Testis (tissue), 3 donors: Measurements from ENCODE around the gene TPCN2. TPM values are rescaled to one million over a fixed set of nuclear protein-coding genes. Genes with fewer than 3 reads are reported as not detected.

Source experiments
- DNase-seq: peaks from one replicate; pipeline ENCODE4 v3.0.0-alpha.2; 2019
- H3K27ac ChIP-seq, 2 donors: fragments of 200-600 bp; sonication (generic); one replicate each; pipeline ENCODE4 v1.5.1; 2019
- H3K27me3 ChIP-seq: fragments of 200-600 bp; sonication (generic); one replicate; pipeline ENCODE4 v1.5.1; 2019
- H3K36me3 ChIP-seq: fragments of 200-600 bp; sonication (generic); one replicate; pipeline ENCODE4 v1.5.1; 2017; ENCODE audit warnings: low read depth; ENCODE audit errors: missing control alignments
- H3K4me1 ChIP-seq: fragments of 200-600 bp; sonication (generic); one replicate; pipeline ENCODE4 v1.5.1; 2019
- H3K4me3 ChIP-seq, 2 donors: fragments of 200-600 bp; sonication (generic); one replicate each; pipeline ENCODE4 v1.5.1; 2017 to 2019
- H3K9me3 ChIP-seq: fragments of 200-600 bp; sonication (generic); one replicate; pipeline ENCODE4 v1.5.1; 2017
- POLR2A ChIP-seq: fragments of 450-650 bp; IDR thresholded peaks from one replicate; pipeline ENCODE4 v1.6.1; 2017; ENCODE audit warnings: antibody characterized with exemption, mild to moderate bottlenecking, moderate library complexity
- WGBS, 2 donors: methylation state at CpG; one replicate each; pipeline ENCODE4 v1.1.5; 2018; 5-methylcytosine and 5-hydroxymethylcytosine counted together
- intact Hi-C: fragments of 100-400 bp; cut with DNase I; formaldehyde crosslinking; loops from one replicate; pipeline ENCODE4 v1.15.1; 2023; ENCODE audit warnings: low total_unique reads
- polyA plus RNA-seq: library from polyadenylated mRNA; stranded (reverse); fragments of 350-450 nt; fragmentation: Illumina TruSeq; extraction: RNeasy Lipid Tissue Mini Kit (QIAGEN cat#74804); gene quantifications from one replicate; pipeline ENCODE4 v1.2.3, GENCODE V29; 2014; ENCODE audit warnings: low read depth, low replicate concordance; ENCODE audit not compliant: insufficient read depth
- total RNA-seq, 2 donors: library from RNA; depleted of rRNA; stranded (reverse); fragments of >200 nt; gene quantifications; one replicate each; pipeline ENCODE4 v1.2.3, GENCODE V29; 2016
- TF ChIP-seq, protein P1 (sequence below), 3 experiments: fragments of 450-650 bp in 2 of 3; fragments of 200-600 bp in 1 of 3; sonication (generic) in 1 of 3; IDR thresholded peaks; one replicate each; pipeline ENCODE4 v1.5.1; 2016 to 2019; ENCODE audit warnings: antibody characterized with exemption in 3 of 3, mild to moderate bottlenecking in 2 of 3, moderate library complexity in 1 of 3

Gene TPCN2
- total and polyA plus RNA-seq, 3 donors from 2014 or later = 12.9 to 32.5 (median 28.4) TPM

DNA sequence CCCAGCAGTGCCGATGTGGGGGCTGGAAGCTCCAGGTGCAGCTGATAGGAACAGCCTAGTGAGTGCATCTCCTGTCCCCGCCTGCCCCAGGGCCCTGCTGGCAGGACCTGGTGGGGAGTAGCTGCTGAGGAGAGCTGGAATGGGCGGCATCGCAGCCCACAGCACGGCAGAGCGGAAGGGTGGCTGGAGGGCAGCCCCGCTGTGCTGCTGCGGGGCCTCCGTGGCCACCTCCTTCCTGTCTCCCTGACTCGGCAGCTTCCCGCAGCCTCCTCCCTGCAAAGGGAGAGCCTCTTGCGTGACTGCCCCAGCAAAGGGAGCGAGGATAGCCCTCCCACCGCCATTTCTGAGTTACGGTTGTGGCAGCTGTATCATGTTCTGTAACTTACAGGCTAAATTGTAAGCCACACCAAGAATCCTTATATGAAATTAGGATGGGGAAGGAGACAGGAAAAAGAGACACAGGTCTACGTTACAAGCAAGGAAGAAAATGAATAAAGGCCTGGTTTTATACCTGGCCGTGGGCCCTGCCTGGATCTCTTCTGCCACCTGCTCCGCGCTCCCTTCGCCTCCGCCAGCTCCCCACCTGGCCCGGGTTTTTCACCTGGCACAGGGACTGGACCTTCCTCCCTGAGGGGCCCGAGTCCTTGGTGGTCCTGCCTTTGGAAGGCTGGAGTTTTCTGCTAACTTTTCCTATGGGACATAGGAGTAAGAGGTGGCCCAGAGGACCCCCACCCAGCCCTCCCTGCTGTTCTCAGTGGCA is 10.0 kb downstream of the TPCN2 start:
- Histone ChIP-seq H3K4me3 (no peak overlapping the region), H3K27me3 (no peaks in the 10 kb centered on the region), H3K36me3 (no peaks in the 10 kb centered on the region), H3K27ac (no peak overlapping the region), H3K9me3 (no peaks in the 10 kb centered on the region), H3K4me1 (no peaks in the 10 kb centered on the region)
- no peak for TF ChIP-seq POLR2A
- TF ChIP-seq, protein P1, sequence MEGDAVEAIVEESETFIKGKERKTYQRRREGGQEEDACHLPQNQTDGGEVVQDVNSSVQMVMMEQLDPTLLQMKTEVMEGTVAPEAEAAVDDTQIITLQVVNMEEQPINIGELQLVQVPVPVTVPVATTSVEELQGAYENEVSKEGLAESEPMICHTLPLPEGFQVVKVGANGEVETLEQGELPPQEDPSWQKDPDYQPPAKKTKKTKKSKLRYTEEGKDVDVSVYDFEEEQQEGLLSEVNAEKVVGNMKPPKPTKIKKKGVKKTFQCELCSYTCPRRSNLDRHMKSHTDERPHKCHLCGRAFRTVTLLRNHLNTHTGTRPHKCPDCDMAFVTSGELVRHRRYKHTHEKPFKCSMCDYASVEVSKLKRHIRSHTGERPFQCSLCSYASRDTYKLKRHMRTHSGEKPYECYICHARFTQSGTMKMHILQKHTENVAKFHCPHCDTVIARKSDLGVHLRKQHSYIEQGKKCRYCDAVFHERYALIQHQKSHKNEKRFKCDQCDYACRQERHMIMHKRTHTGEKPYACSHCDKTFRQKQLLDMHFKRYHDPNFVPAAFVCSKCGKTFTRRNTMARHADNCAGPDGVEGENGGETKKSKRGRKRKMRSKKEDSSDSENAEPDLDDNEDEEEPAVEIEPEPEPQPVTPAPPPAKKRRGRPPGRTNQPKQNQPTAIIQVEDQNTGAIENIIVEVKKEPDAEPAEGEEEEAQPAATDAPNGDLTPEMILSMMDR (IDR thresholded peaks at IDR 0.05) = no peak
- intact Hi-C loops = no loop called here
- no peak for DNase-seq
- WGBS, 2 donors = 88 to 90% methylated on average over 16 to 23 of the region's 23 CpGs

DNA sequence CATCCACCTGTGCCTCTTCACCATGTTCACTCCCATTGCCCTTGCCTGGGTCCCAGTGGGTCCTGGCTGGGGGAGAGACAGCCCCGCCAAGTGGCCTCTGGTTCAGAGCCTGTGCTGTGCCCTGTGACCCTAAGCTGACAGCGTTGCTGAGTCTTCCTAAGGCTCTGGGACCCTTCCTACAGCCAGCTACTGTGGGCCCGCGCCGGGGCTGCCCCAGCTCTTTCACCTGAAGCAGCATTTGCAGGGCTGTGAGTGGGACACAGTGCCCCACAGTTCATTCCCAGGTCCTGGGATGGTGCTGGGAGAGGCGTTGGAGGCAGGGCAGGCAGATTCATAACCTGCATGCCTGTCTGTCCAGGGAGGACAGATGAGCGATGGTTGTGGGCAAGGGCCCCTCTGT is 10.7 kb downstream of the TPCN2 start:
- Histone ChIP-seq H3K4me1 (no peaks in the 10 kb centered on the region), H3K27ac (no peak overlapping the region), H3K36me3 (no peaks in the 10 kb centered on the region), H3K27me3 (no peaks in the 10 kb centered on the region), H3K9me3 (no peaks in the 10 kb centered on the region), H3K4me3 (no peak overlapping the region)
- TF ChIP-seq POLR2A = no peak
- TF ChIP-seq, protein P1 (IDR thresholded peaks at IDR 0.05) = no peak
- intact Hi-C loops = no loop called here
- DNase-seq = no peak
- WGBS, 2 donors = 89 to 100% methylated on average over 1 to 7 of the region's 7 CpGs

DNA sequence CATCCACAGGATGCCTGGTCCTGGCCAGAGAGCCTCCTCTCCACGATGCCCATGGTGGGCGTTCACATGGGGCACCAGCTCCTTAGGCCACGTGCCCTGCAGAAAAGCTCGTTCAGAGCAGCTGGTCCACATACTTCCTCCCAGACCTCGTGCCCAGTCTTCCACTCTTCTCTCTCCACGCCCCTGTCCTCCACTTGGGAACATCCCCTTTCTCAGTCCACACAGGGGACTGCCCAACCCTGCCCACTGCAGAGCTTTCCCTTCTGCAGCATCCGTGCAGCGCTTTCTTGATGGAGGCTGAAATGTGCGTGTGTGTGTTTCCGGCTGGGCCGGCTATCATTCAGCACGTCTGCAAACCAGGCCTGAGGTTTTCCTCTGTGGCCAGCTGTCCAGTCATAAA is 11.3 kb downstream of the TPCN2 start:
- intact Hi-C loops = no loop called here
- Histone ChIP-seq H3K9me3 (no peaks in the 10 kb centered on the region), H3K27me3 (no peaks in the 10 kb centered on the region), H3K4me1 (peaks cover 2% of the 10 kb centered on the region), H3K27ac (no peak overlapping the region), H3K36me3 (no peaks in the 10 kb centered on the region), H3K4me3 (no peak overlapping the region)
- TF ChIP-seq, protein P1 (IDR thresholded peaks at IDR 0.05) = no peak
- no peak for TF ChIP-seq POLR2A
- DNase-seq = no peak
- WGBS, 2 donors = 88 to 94% methylated on average over 12 of the region's 12 CpGs

DNA sequence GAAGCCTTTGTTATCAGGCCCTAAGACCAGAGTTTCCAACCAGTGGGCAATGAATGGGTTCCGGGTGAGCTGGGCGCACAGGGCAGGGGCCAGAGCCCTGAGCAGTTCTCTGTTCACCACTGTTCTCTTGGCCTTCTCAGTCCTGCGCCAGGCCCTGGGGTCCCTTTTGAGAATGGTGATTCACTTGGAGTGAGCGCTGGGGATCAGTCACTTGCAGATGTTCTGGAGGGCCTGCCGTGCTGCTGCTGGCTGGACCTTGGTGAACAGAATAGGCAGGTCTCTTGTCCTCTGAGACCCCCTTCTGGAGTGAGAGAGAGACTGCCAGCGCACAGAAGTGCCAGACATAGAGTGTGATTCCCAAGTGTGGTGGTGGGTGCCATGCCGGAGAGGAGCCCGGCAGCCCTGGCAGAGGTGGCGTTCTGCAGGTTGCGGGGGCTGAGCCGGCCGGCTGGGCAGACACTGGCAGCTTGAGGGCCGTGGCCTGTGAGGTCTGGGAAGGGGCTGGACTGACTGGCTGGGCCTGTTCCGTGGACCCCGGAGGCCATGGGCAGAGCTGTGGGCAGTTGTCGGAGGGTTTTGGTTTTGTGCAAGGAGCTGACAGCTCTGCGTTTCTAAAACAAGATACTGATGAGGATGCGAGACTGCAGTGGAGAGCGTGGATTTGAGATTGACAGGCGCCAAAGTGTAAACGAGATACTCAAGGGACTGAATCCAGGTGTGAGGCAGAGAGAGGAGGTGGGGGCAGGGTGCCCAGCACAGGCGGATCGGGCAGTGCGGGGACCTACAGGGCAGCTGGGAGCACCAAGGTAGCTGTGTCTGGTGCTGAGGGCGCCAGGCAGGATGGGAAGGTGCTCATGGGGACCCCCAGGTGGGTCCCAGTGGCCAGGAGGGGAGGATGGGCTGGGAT is 12.3 kb downstream of the TPCN2 start:
- WGBS, 2 donors = 89 to 92% methylated on average over 23 to 25 of the region's 25 CpGs
- Histone ChIP-seq H3K36me3 (no peaks in the 10 kb centered on the region), H3K4me1 (peaks cover 12% of the 10 kb centered on the region), H3K4me3 (no peak overlapping the region), H3K27me3 (no peaks in the 10 kb centered on the region), H3K9me3 (no peaks in the 10 kb centered on the region), H3K27ac (no peak overlapping the region)
- intact Hi-C loops = no loop called here
- TF ChIP-seq, protein P1 (IDR thresholded peaks at IDR 0.05) = no peak
- no peak for TF ChIP-seq POLR2A
- DNase-seq = no peak
